Erythroblast (primary cell): Measurements from ENCODE around the gene CREM.

Experiments
- GATA1 ChIP-seq: IDR thresholded peaks from 2 replicates; pipeline ENCODE4 v1.6.1; 2011; ENCODE audit warnings: low read depth, mild to moderate bottlenecking, control low read depth, low read length, moderate library complexity
- POLR2A ChIP-seq: IDR thresholded peaks from 2 replicates; pipeline ENCODE4 v1.6.1; 2011; ENCODE audit warnings: mild to moderate bottlenecking, low read length

DNA sequence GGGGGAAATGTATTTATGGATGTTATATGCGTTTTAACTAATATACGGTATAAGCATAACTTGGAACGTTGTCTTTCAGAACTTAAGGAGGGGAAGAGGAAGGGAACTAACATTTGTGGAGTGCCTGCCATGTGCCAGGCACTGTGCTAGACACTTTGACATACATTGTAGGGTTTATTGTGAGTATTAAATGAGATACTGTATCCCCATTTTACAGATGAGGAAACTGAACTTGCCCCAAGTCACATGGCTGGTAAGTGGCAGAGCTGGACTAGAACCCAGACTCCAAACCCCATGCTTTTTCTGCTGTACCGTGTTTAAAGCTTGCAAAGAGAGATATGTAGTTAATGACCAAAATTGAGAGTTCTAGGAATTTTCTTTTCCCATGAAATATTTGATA lies 74.6 kb downstream of the CREM start:
- TF ChIP-seq POLR2A, result no peak
- no peak for TF ChIP-seq GATA1
